Neural cell (in vitro differentiated cells): ENCODE data around the gene TIMM44.

Source experiments
- CTCF ChIP-seq: fragments of 450-650 bp; IDR thresholded peaks from 2 replicates; pipeline ENCODE4 v1.5.1; 2014; ENCODE audit warnings: antibody characterized with exemption, mild to moderate bottlenecking, moderate library complexity; ENCODE audit not compliant: poor library complexity, severe bottlenecking
- EP300 ChIP-seq: fragments of 450-650 bp; conservative IDR thresholded peaks from 2 replicates; pipeline ENCODE4 v1.6.1; 2014; ENCODE audit warnings: antibody characterized with exemption, mild to moderate bottlenecking, moderate library complexity; ENCODE audit not compliant: poor library complexity, severe bottlenecking
- EZH2 ChIP-seq: fragments of 200-600, 300-800 bp; shearing (Covaris generic), sonication (generic); IDR thresholded peaks from 2 replicates; pipeline ENCODE4 v1.6.1; 2014; ENCODE audit warnings: antibody characterized with exemption, low read length, borderline replicate concordance, mild to moderate bottlenecking; ENCODE audit not compliant: insufficient read depth, poor library complexity, severe bottlenecking
- MXI1 ChIP-seq: fragments of 450-650 bp; conservative IDR thresholded peaks from 2 replicates; pipeline ENCODE4 v1.6.1; 2014; ENCODE audit warnings: antibody characterized with exemption, mild to moderate bottlenecking; ENCODE audit not compliant: poor library complexity, severe bottlenecking
- POLR2AphosphoS5 ChIP-seq: IDR thresholded peaks from 2 replicates; pipeline ENCODE4 v1.6.1; 2012
- RAD21 ChIP-seq: fragments of 450-650 bp; conservative IDR thresholded peaks from 2 replicates; pipeline ENCODE4 v1.6.1; 2014; ENCODE audit warnings: antibody characterized with exemption, mild to moderate bottlenecking, moderate library complexity
- REST ChIP-seq: IDR thresholded peaks from 2 replicates; pipeline ENCODE4 v1.6.1; 2012; ENCODE audit warnings: borderline replicate concordance
- TAF1 ChIP-seq: IDR thresholded peaks from 2 replicates; pipeline ENCODE4 v1.6.1; 2012; ENCODE audit warnings: low read depth

GRCh38 chr19:7887408-7888144 lies 55.9 kb downstream of the TIMM44 start:
- TF ChIP-seq CTCF = no peak
- no peak for TF ChIP-seq TAF1
- no peak for TF ChIP-seq EP300
- no peak for TF ChIP-seq MXI1
- TF ChIP-seq EZH2 = no peak
- TF ChIP-seq RAD21 = no peak
- no peak for TF ChIP-seq POLR2AphosphoS5
- TF ChIP-seq REST = no peak
